Psoas muscle (tissue), 8 donors: ENCODE results near the gene DENND1A. TPM values are rescaled to one million over a fixed set of nuclear protein-coding genes. Genes with fewer than 3 reads are reported as not detected.
A peak's percentile ranks its signal among the peaks of the same experiment; 100 is the strongest.

Experiments
- ATAC-seq, 4 donors: fragments of 200-7000 bp; cut with Tn5 transposase; one replicate each; pipeline ENCODE4 v1.9.1; 2020; ENCODE audit warnings: moderate library complexity in 3 of 4, mild to moderate bottlenecking in 2 of 4
- DNase-seq, 2 donors: peaks; one replicate each; pipeline ENCODE4 v3.0.0-alpha.2; 2020
- H3K27ac ChIP-seq: fragments of 200-600 bp; one replicate; pipeline ENCODE4 v1.8.0; 2022
- H3K27me3 ChIP-seq, 3 donors: fragments of 200-600 bp in 1 of 3; one replicate each; pipeline versions ENCODE4 v1.6.1 to v1.8.0; 2013 to 2022; ENCODE audit warnings: low read length in 2 of 3, mild to moderate bottlenecking in 2 of 3, moderate library complexity in 1 of 3; ENCODE audit not compliant: insufficient read depth in 3 of 3
- H3K36me3 ChIP-seq, 2 donors: fragments of 200-600 bp in 1 of 2; one replicate each; pipeline versions ENCODE4 v1.6.1 to v1.8.0; 2013 to 2022; ENCODE audit warnings: low read depth in 1 of 2, mild to moderate bottlenecking in 1 of 2, moderate library complexity in 1 of 2; ENCODE audit not compliant: insufficient read depth in 1 of 2
- H3K4me1 ChIP-seq: fragments of 200-600 bp; one replicate; pipeline ENCODE4 v1.8.0; 2022
- H3K4me3 ChIP-seq: fragments of 200-600 bp; one replicate; pipeline ENCODE4 v1.8.0; 2022; ENCODE audit warnings: mild to moderate bottlenecking
- H3K9me3 ChIP-seq: fragments of 200-600 bp; one replicate; pipeline ENCODE4 v1.8.0; 2022
- WGBS, 3 donors: extraction: QIAGEN DNeasy Blood & Tissue Kit; methylation state at CpG; one replicate each; pipeline versions ENCODE4 v1.1.6 to v1.1.7; 2013; 5-methylcytosine and 5-hydroxymethylcytosine counted together
- intact Hi-C, 2 donors: fragments of 100-400 bp; cut with DNase I; formaldehyde crosslinking; loops; one replicate each; pipeline versions ENCODE4 v1.11.0 to v1.14.2; 2022
- polyA plus RNA-seq, 3 donors: library from polyadenylated mRNA; stranded (reverse); fragments of 200-250 nt; gene quantifications; one replicate each; pipeline ENCODE4 v1.2.3, GENCODE V29; 2013
- total RNA-seq, 4 donors: library from RNA; stranded (reverse); fragmentation: NEBNext Ultra II Directional in 2 of 4; extraction: Animal tissue kit (Norgen Biotek cat#: 25700) in 2 of 4; gene quantifications; one replicate each; pipeline versions ENCODE4 v1.2.1 to v1.2.4, GENCODE V29; 2021 to 2023
- TF ChIP-seq, protein P1 (sequence below): fragments of 200-600 bp; IDR thresholded peaks from one replicate; pipeline ENCODE4 v1.8.0; 2022; ENCODE audit warnings: antibody characterized with exemption
- donor health status: healthy with polysubstance abuse.
- donor health status: DM: no; HTN: no; CAD: no; lungs with moderate emphysema.
- donor health status: Bipolar disorder and iron deficiency.
- donor health status: healthy.
- donor health status: DM: yes; HTN: yes; CAD: no.
- donor health status: DM: no; HTN: no; CAD: no.
- donor health status: DM: no; HTN: no; CAD: no.
- donor health status: DM: yes; HTN: yes; CAD: no.

Gene DENND1A
- total and polyA plus RNA-seq, 7 donors, result 6.1 to 17.3 (median 13.9) TPM

- ATAC-seq (no peak), DNase-seq (no peak)
- 91 to 96% (median 96%) methylated on average over 1 of the region's 1 CpG for WGBS, 3 donors
- Histone ChIP-seq H3K4me3 (no peak overlapping the region), H3K9me3 (no peaks in the 10 kb centered on the region), H3K36me3 (no peaks in the 10 kb centered on the region), H3K27me3 (no peaks in the 10 kb centered on the region), H3K4me1 (no peaks in the 10 kb centered on the region), H3K27ac (no peak overlapping the region)
- TF ChIP-seq, protein P1, sequence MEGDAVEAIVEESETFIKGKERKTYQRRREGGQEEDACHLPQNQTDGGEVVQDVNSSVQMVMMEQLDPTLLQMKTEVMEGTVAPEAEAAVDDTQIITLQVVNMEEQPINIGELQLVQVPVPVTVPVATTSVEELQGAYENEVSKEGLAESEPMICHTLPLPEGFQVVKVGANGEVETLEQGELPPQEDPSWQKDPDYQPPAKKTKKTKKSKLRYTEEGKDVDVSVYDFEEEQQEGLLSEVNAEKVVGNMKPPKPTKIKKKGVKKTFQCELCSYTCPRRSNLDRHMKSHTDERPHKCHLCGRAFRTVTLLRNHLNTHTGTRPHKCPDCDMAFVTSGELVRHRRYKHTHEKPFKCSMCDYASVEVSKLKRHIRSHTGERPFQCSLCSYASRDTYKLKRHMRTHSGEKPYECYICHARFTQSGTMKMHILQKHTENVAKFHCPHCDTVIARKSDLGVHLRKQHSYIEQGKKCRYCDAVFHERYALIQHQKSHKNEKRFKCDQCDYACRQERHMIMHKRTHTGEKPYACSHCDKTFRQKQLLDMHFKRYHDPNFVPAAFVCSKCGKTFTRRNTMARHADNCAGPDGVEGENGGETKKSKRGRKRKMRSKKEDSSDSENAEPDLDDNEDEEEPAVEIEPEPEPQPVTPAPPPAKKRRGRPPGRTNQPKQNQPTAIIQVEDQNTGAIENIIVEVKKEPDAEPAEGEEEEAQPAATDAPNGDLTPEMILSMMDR, result no peak
- intact Hi-C loops, result no loop called here
Observed at GRCh38 chr9:123712399-123712798, 217.5 kb downstream of the DENND1A start.

GRCh38 chr9:123710299-123710698 is 219.6 kb downstream of the DENND1A start:
- TF ChIP-seq, protein P1, result no peak
- ATAC-seq, result no peak
- intact Hi-C loops, result no loop called here

GRCh38 chr9:123702483-123702882 is 227.4 kb downstream of the DENND1A start:
- intact Hi-C loops, result no loop called here
- TF ChIP-seq, protein P1, result no peak
- no peaks in the 10 kb centered on the region for H3K27me3 ChIP-seq
- ATAC-seq (no peak), DNase-seq (no peak)
- H3K36me3 ChIP-seq, result no peaks in the 10 kb centered on the region
- H3K9me3 ChIP-seq, result peaks cover 19% of the 10 kb centered on the region
- H3K4me1 ChIP-seq, result peaks cover 3% of the 10 kb centered on the region
- 70 to 100% (median 97%) methylated on average over 1 of the region's 1 CpG for WGBS, 3 donors
- no peak overlapping the region for H3K27ac ChIP-seq
- no peak overlapping the region for H3K4me3 ChIP-seq

More at GRCh38 chr9:123710299-123710698, 219.6 kb downstream of the DENND1A start:
- DNase-seq, result no peak
- H3K27ac ChIP-seq, result no peak overlapping the region
- no peaks in the 10 kb centered on the region for H3K9me3 ChIP-seq
- H3K36me3 ChIP-seq, result no peaks in the 10 kb centered on the region
- H3K4me1 ChIP-seq, result no peaks in the 10 kb centered on the region
- H3K4me3 ChIP-seq, result no peak overlapping the region
- WGBS, 3 donors, result 89 to 91% (median 91%) methylated on average over 1 of the region's 1 CpG
- no peaks in the 10 kb centered on the region for H3K27me3 ChIP-seq

GRCh38 chr9:123697686-123698085 is 232.2 kb downstream of the DENND1A start:
- intact Hi-C loops, result no loop called here
- WGBS, 3 donors, result 77 to 93% (median 79%) methylated on average over 2 of the region's 2 CpGs
- DNase-seq (no peak), ATAC-seq (peak in 1 of 4 donors; percentile 16)
- Histone ChIP-seq H3K4me3 (no peak overlapping the region), H3K36me3 (no peaks in the 10 kb centered on the region), H3K9me3 (peaks cover 9% of the 10 kb centered on the region), H3K27me3 (no peaks in the 10 kb centered on the region), H3K27ac (no peak overlapping the region), H3K4me1 (peaks cover 16% of the 10 kb centered on the region)
- TF ChIP-seq, protein P1, result no peak

DNA sequence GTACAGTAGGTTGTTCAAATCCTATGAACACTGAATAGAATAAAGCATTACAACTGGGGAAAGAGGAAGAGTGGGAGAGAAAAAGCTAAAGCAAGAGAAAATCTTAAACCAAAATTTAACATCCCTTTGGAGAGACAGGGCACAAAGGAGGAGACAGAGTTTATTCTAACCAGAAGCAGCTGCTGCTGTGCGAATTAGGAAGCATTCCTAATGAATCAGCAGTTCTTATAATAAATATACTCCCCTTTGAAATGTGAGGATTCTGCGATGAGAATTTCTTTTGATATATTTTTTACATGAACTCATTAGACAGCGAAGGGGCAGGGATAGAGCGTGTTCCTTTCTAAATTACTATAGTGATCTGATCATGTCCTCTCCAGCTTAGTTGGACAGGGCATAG is 233.4 kb downstream of the DENND1A start:
- ATAC-seq (peak in 1 of 4 donors; percentile 45), DNase-seq (no peak)
- H3K9me3 ChIP-seq, result no peaks in the 10 kb centered on the region
- H3K27me3 ChIP-seq, result no peaks in the 10 kb centered on the region
- no peak overlapping the region for H3K4me3 ChIP-seq
- TF ChIP-seq, protein P1, result no peak
- peaks cover 16% of the 10 kb centered on the region for H3K4me1 ChIP-seq
- WGBS, 3 donors, result 32 to 73% (median 44%) methylated on average over 4 of the region's 4 CpGs
- H3K36me3 ChIP-seq, result no peaks in the 10 kb centered on the region
- H3K27ac ChIP-seq, result no peak overlapping the region
- intact Hi-C loops, result no loop called here
